Stimulated activated CD4-positive, alpha-beta T cell treated with anti-CD3 and anti-CD28 coated beads, TNF-alpha, amount 100 ng/mL, for 4 hours (primary cell): ENCODE results near the gene SYMPK.
"Not testable (repeated sequence)": the region's sequence is repeated elsewhere in the genome, so short reads cannot be mapped to it uniquely, and the experiment has no call there.

ENCODE experiments used
- DNase-seq, 3 experiments: peaks; one replicate each; pipeline ENCODE4 v3.0.0-alpha.2; 2020; ENCODE audit warnings: low read depth in 3 of 3

Gene SYMPK

DNA sequence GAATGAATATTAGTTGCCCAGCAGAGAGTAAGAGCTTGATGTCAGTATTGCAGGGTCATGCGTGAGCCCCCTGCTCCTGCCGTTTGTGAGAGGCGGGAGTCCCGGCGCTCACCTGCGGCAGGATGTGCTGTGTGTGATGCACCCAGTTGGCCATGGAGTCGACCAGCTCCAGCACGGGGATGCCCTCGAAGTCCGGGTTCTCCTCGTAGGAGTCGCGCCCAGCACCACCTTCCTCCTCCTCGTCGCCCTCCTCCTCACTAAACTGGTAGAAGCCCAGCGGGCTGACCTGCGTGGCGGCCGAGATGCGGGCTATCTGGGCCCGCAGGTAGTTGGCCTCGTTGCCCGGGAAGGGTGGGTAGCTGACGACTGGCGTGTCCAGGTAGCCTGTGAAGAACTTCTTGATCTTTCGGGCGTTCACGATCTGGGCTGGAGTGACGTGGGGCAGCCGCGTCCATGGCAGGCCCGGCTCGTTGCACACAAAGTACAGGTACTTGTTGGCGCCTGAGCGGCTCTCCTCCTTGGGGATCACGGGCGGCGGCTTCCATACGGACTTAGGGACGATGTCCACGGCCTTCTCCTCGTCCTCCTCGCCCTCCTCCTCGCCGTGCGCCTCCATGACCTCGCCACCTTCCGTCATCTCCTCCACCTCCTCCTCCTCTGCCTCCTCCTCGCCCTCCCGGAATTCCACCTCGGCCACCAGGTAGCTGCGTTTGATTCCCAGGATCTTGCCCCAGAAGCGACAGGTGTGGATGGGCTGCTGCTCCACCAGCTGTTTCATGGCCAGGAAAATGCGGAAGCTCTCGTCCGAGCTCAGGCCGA is 58.6 kb downstream of the SYMPK start:
- no peak for DNase-seq

DNA sequence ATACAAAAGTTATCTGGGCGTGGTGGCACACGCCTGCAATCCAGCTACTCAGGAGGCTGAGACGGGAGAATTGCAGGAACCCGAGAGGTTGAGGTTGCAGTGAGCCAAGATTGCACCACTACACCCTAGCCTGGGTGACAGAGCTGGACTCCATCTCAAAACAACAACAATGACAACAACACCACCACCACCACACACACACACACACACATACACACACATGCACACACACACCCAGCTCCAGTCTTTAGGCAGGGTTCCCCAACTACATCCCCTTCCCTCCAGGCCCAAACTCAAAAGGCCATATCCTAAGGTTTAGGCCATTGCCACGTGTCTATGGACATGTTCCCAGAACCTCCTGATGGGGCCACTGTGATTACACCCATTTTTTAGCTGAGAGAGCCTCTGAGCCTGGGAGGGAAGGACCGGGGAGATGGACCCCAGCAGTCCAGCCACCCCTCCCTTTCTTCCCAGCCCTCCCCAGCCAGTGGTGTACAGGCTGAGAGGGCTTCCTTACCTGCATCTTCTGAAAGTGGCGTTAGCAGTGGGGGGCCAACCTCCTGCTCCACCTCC is 61.3 kb downstream of the SYMPK start:
- no peak for DNase-seq

DNA sequence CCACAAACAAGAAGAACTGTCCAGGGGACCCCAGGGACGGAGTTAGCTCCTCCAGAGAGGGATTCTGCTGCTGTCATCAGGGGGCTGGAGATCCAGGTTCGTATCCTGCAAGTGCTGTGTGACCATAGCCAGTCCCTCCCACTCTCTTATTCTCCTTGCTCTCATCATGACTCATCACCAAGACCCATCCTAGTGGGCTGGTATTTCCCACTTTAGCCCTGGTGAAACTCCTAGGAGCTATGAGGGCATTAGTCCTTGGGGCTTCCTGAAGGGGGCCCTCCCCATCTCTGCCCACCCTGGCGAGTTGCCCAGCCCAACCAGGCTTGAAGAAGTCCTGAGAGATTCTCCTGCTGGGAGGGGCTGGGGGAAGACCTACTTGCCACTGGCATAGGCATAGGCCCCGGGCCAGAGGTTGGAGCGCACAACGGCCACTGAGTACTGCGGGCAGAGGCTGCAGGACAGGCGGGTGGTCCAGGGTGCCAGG is 62.8 kb downstream of the SYMPK start:
- no peak for DNase-seq

DNA sequence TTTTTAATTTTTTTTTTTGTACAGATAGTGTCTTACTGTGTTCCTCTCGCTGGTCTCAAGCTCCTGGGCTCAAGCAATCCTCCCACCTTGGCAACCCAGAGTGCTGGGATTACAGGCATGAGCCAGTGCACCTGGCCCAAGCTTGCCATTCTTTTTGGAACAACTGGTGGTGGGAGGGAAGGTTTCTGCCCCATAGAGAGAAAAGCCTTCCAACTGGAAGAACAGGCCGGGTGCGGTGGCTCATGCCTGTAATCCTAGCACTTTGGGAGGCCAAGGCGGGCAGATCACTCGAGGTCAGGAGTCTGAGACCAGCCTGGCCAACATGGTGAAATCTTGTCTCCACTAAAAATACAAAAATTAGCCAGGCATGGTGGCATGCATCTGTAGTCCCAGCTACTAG is 63.4 kb downstream of the SYMPK start:
- not testable (repeated sequence) for DNase-seq

- DNase-seq = peak; percentile 29 to 39 (median 32)
Measured at GRCh38 chr19:45798995-45799517, 63.9 kb downstream of the SYMPK start.

DNA sequence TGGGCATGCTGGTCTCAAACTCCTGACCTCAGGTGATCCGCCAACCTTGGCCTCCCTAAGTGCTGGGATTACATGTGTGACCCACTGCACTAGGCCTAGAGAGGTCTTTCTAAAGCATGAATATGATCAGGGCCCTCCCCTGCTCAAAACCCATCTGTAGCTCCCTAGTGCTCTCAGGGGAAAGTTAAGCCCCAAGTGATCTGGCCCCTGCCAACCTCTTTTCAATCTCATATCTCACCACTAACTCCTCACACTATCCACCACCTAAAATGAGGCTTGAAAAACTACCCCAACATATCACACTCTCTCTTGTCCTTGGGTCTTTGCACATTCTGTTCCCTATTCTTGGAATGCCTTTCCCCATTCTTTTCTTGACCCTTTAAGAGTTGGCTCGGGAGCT is 68.3 kb downstream of the SYMPK start:
- DNase-seq = no peak

DNA sequence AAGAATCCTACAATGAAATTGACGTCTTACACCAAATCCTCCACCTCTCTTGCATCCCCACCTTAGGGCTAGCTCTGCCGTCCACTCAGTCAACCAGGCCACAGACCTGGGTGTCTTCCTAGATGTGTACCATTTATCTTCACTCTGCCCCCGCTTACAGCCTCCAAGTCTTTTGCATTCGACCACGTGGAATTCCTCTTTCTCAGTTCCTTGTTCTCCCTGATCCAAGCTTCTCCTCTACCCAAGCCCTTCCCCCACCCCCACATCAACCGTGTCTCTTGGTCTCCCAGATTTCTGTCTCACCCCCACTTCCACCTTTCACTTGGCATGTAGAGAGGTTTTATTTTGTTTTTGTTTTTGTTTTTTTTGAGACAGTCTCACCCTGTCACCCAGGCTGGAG is 69.1 kb downstream of the SYMPK start:
- no peak for DNase-seq

DNA sequence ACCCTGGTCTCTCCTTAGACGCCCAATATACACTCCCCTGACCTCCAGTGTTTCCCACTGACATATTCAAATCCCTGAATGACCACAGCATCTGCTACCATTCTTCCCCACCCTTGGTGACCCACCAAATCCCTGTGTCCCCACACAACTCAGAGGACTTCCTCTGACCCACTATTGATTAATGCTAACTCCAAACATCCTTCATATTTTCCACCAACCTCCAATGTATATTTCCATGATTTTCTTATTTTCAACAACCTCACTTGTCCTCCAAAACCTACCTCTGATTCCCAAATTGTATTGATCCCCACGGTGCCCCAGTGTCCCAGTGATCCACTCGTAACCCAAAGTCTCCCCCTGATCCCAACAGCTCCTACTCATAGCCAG is 69.8 kb downstream of the SYMPK start:
- DNase-seq = no peak

GRCh38 chr19:45792470-45793177 is 70.3 kb downstream of the SYMPK start, which contains the start of gene DMWD:
Gene DMWD, minus strand, starts transcription at chr19:45792845. Its CDS starts 89 bp downstream, at chr19:45792756.
- peak; percentile 99 for DNase-seq

DNA sequence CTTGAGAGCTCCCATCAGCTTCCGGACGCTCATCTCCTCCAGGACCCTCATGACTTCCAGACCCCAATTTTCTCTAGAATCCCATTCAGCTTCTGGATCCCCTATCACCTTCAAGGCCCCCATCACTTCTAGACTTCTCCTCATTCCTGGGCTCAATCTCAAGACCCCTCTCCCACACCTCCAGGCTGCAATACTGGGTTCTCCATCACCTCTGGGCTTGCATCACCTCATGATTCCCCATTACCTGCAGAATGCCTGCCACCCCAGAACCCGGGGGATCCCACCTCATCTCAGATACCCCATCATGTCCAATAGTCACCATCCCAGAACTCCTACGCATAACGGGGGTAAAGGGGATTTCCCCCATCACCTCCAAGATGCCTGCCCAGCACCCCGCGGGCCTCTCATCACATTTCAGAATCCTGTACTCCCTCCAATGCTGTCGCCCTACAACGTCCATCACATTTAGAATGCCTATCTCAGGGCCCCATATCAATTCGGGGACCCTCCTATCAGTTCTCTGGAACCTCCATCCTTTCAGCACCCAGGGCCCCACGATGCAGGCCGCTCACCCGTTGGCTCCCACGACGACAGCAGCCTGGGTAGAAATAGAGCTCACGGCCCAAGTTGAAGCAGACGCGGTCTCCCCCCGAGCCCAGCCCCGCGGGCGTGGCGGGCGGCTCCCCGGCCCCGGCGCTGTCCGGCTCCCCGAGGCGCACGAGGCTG is 71.0 kb downstream of the SYMPK start:
- DNase-seq = no peak

- no peak for DNase-seq
Measured at GRCh38 chr19:45790942-45791341, 72.0 kb downstream of the SYMPK start.

DNA sequence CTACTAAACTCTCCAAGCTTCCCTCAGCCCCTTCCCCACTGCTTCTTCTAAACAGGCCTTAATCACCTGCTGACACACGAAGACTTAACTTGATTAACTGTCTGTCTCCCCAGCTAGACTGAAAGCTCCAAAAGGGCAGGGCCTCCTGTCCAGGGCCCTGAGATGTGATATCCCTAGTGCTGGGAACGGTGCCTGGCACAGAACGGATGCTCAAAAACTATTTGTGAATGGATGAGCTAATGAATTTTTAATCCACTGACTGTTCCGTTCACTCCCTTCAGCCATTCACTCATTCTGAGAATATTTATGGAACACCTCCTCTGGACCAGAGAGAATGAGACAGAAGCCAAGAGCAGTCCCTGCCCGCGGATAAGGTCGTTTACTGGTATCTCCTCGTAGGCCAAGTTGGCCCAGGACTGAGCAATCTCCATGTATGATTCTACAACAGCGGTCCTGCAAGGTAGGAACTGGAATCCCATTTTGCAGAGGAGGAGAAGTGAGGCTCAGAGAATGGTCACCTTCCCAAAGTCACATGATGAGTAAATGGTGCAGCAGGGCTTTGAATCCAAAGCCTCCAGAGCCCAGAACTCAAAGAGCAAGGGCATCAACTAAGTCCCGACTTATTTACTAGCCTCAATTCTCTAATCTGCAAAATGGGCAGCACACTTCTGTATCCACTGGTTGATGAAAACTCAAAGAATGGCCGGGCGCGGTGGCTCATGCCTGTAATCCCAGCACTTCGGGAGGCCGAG is 73.7 kb downstream of the SYMPK start:
- no peak for DNase-seq

DNA sequence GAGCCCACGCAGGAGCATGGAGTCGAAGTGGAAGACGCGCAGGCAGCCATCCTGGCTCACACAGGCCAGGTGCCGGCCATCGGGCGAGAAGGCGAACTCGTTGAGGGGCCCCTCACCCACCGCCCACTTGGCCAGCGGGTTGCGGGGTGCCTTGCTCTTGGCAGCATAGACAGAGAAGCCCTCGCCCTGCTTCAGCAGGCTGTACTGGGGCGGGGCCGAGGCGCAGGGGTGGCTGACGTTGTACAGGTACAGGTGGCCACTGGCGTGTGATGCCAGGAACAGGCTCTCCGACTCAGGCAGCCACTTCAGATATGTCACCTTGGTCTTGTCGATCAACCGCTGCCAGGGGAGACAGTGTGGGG is 76.4 kb downstream of the SYMPK start:
- no peak for DNase-seq

DNA sequence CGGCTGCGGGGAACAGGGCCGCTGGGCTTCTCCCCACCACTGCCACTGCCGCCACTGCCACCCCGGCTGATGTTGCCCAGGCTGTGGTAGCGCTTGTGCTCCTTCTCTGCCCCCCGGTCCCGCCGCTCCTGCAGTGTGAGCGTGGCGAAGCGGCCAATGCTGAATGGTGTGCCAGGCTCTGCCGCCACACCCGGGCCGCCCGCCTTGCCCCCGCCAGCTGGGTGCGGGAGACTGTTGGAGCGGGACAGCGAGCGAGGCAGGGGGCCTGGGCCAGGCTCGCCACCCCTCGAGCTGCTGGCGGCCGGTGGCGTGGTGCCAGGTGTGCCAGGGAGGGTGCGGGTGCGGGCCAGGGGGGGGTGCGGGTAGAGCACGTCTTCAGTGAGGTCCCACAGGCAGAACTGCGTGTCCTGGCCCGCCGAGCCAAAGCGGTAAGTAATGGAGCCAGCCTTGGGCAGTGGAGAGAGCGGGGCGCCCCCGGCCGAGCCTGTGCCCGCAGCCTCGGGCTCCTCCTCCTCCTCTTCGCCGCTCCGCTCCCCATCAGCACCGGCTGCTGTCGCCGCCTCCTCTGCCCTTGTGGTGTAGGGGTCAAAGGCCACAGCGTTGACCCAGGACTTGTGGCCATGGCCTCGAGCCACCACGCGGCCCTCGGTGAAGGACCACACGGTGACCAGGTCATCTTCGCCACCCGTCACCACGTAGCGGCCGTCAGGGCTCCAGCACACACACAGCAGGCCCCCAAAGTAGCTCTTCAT is 77.0 kb downstream of the SYMPK start:
- DNase-seq = no peak

- no peak for DNase-seq
Measured at GRCh38 chr19:45785097-45785496, 77.8 kb downstream of the SYMPK start.

- DNase-seq = no peak
Measured at GRCh38 chr19:45784096-45784495, 78.9 kb downstream of the SYMPK start.

DNA sequence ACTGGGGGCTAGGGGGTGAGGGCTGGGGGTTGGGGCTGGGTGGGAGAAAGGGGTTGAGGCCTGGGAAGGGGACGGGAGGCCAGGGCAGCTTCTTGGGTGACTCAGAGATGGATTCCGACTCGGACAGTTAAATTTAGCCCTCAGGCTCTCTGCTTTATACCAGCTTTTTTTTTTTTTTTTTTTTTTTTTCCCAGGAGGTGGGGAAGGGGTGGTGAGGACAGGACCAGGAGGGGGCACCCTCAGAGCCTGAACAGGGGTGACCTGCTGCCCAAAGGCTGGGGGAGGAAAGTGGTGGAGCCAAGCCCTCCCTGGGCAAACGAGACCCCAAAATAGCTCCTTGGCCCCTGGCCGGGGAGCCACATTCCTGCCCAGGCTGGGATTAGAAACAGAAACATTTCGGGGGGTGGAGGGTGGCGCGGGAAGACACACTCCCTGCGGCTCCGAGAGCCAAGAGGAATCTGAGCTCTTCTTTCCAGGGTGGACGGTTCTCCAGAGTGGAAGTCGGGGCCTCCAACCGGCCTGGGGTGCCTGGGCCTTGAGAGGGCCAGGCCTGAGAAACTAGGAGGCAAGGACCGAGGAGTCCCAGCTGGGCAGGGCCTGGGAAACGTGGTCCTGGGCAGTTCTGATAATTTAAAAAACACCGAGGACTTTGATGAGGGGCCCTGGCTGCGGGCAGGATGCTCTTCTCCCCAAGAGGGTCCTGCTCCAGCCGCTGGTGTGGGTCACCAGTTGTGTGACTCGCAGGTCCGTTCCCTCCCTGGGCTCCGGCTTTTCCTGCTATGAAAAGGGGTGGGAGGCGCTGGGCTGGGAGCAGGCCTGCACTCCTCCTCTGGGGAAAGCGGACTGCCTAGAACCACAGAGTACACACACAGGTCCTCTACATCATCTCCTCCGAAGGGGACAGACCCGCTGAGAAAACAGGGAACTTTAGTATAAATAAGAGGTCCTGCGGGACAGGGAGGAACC is 79.8 kb downstream of the SYMPK start:
- DNase-seq = no peak

DNA sequence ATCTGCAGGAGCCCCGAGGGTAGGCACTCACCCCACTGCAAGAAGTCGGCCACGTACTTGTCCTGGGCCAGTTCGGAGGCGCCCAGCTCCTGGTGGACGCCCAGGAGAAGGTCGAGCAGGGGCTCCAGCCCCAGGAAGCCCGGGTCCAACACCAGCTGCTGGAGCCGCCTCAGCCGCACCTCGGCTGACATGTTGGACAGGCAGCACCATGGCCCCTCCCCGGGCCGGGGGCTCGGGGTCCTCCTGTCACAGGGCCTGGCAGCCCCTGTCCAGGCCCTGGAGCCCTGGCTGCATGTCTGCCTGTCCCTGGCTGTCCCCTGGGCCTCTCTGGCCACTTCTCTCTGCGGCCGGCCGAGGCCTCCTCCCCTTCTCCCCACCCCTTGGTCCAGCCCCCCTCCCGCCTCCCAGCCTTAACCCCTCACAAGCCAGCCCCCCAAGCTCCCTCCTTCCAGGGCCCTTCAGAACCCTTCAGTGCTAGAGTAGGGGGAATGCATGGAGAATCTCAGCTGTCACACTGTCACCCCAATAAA is 80.7 kb downstream of the SYMPK start, which contains the start of gene DMPK:
Gene DMPK (minus strand): TSS at position 329 of the 530 bp plus-strand sequence. CDS start 138 bp downstream, at position 191.
- no peak for DNase-seq
